ENCODE results near the gene IMMP2L.

GRCh38 chr7:110676785-110677184 lies 885.5 kb downstream of the IMMP2L start:
- TF ChIP-seq CTCF (IDR thresholded peaks at IDR 0.05) = no peak
- no peak for TF ChIP-seq EP300 (IDR thresholded peaks at IDR 0.05)
- TF ChIP-seq POLR2A (IDR thresholded peaks at IDR 0.05) = no peak
